ENCODE data around the gene GLI1. TPM values are rescaled to one million over a fixed set of nuclear protein-coding genes. Genes with fewer than 3 reads are reported as not detected.

The GLI1 gene
- total and polyA plus RNA-seq, 4 donors = 0.74 to 5.7 (median 2.1) TPM

DNA sequence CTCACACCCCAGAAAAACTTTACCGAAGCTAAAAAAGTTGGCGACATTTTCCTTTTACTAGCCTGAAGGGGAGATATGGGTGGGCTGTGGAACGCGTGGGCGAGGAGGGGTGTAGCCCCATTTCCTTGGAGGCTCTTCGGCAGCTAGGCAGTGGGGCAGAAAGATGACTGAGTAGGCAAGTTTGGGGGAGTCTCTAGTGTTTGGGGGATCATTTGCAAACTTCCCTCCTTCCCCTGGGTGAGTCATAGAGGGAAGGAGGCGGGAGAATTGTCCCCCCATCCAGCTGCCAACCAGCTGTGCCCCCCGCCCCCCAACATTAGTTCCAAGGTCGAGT is 2.3 kb downstream of the GLI1 start:
- WGBS, 2 donors = 0 to 1% methylated on average over 7 to 9 of the region's 9 CpGs
- H3K36me3 ChIP-seq (ENCODE audit: control insufficient read depth in 4 of 4, insufficient read depth in 4 of 4, low read length in 4 of 4) = peaks cover 0 to 20% (median 8%) of the 10 kb centered on the region in 4 donors
- no peak overlapping the region for H3K27ac ChIP-seq (ENCODE audit: low read depth in 1 of 2, low read length in 1 of 2)
- DNase-seq (peak in 1 of 3 donors; percentile 85), ATAC-seq (ENCODE audit: insufficient read depth, low FRiP score) (no peak)
- peak overlapping the region; percentile 48 for H3K4me3 ChIP-seq
- peaks cover 0 to 15% (median 6%) of the 10 kb centered on the region in 5 donors for H3K4me1 ChIP-seq (ENCODE audit: control insufficient read depth in 5 of 5, insufficient read depth in 5 of 5, low read length in 5 of 5)
- no peaks in the 10 kb centered on the region for H3K9me3 ChIP-seq (ENCODE audit: control insufficient read depth in 4 of 4, insufficient read depth in 3 of 4, low read length in 3 of 4)
- peaks cover 0 to 10% (median 0%) of the 10 kb centered on the region in 3 donors for H3K27me3 ChIP-seq (ENCODE audit: control insufficient read depth in 3 of 3, insufficient read depth in 3 of 3, low read length in 2 of 3)
- peak overlapping the region in 1 of 2 donors; percentile 94 for H3K9ac ChIP-seq (ENCODE audit: insufficient read depth in 1 of 2, low read length in 2 of 2)
- TF ChIP-seq CTCF (IDR thresholded peaks at IDR 0.05; ENCODE audit: control extremely low read depth, extremely low read depth) = no peak

- peak overlapping the region in 1 of 2 donors; percentile 81 for H3K9ac ChIP-seq (ENCODE audit: insufficient read depth in 1 of 2, low read length in 2 of 2)
- WGBS, 2 donors = 0% methylated on average over 28 of the region's 28 CpGs
- H3K27ac ChIP-seq (ENCODE audit: low read depth in 1 of 2, low read length in 1 of 2) = no peak overlapping the region
- H3K4me3 ChIP-seq = peak overlapping the region; percentile 48
- peaks cover 0 to 15% (median 6%) of the 10 kb centered on the region in 5 donors for H3K4me1 ChIP-seq (ENCODE audit: control insufficient read depth in 5 of 5, insufficient read depth in 5 of 5, low read length in 5 of 5)
- peak; percentile 77 for TF ChIP-seq CTCF (IDR thresholded peaks at IDR 0.05; ENCODE audit: control extremely low read depth, extremely low read depth)
- peaks cover 0 to 21% (median 10%) of the 10 kb centered on the region in 4 donors for H3K36me3 ChIP-seq (ENCODE audit: control insufficient read depth in 4 of 4, insufficient read depth in 4 of 4, low read length in 4 of 4)
- DNase-seq (peak; percentile 93 to 95 (median 93)), ATAC-seq (ENCODE audit: insufficient read depth, low FRiP score) (peak; percentile 78)
- H3K9me3 ChIP-seq (ENCODE audit: control insufficient read depth in 4 of 4, insufficient read depth in 3 of 4, low read length in 3 of 4) = no peaks in the 10 kb centered on the region
- H3K27me3 ChIP-seq (ENCODE audit: control insufficient read depth in 3 of 3, insufficient read depth in 3 of 3, low read length in 2 of 3) = peaks cover 0 to 10% (median 0%) of the 10 kb centered on the region in 3 donors
These were observed 2.8 kb downstream of the GLI1 start for GRCh38 chr12:57462251-57462911.

GRCh38 chr12:57462912-57463253 is 3.3 kb downstream of the GLI1 start:
- 25 to 28% methylated on average over 5 of the region's 5 CpGs for WGBS, 2 donors
- no peak overlapping the region for H3K27ac ChIP-seq (ENCODE audit: low read depth in 1 of 2, low read length in 1 of 2)
- no peak for TF ChIP-seq CTCF (IDR thresholded peaks at IDR 0.05; ENCODE audit: control extremely low read depth, extremely low read depth)
- ATAC-seq (ENCODE audit: insufficient read depth, low FRiP score) (no peak), DNase-seq (no peak)
- H3K36me3 ChIP-seq (ENCODE audit: control insufficient read depth in 4 of 4, insufficient read depth in 4 of 4, low read length in 4 of 4) = peaks cover 0 to 24% (median 11%) of the 10 kb centered on the region in 4 donors
- no peak overlapping the region for H3K9ac ChIP-seq (ENCODE audit: insufficient read depth in 1 of 2, low read length in 2 of 2)
- H3K4me3 ChIP-seq = no peak overlapping the region
- H3K27me3 ChIP-seq (ENCODE audit: control insufficient read depth in 3 of 3, insufficient read depth in 3 of 3, low read length in 2 of 3) = peaks cover 0 to 10% (median 0%) of the 10 kb centered on the region in 3 donors
- H3K4me1 ChIP-seq (ENCODE audit: control insufficient read depth in 5 of 5, insufficient read depth in 5 of 5, low read length in 5 of 5) = peaks cover 0 to 15% (median 6%) of the 10 kb centered on the region in 5 donors
- H3K9me3 ChIP-seq (ENCODE audit: control insufficient read depth in 4 of 4, insufficient read depth in 3 of 4, low read length in 3 of 4) = no peaks in the 10 kb centered on the region
